ENCODE data around the gene APBB2. TPM values are rescaled to one million over a fixed set of nuclear protein-coding genes. Genes with fewer than 3 reads are reported as not detected.

The APBB2 gene
- total RNA-seq, 2 donors from 2014 or later = 134 to 137 TPM

- Histone ChIP-seq H3K27ac (no peak overlapping the region), H3K36me3 (no peaks in the 10 kb centered on the region), H3K27me3 (replicated peaks; ENCODE audit: insufficient read depth) (no peaks in the 10 kb centered on the region), H3K4me1 (ENCODE audit: control insufficient read depth in 1 of 2, low read depth in 2 of 2) (peaks cover 5 to 25% of the 10 kb centered on the region in 2 donors), H3K9me3 (no peaks in the 10 kb centered on the region), H3K4me3 (no peak overlapping the region)
- no peak for TF ChIP-seq CTCF (IDR thresholded peaks at IDR 0.05)
- no peak for DNase-seq (ENCODE audit: low spot score)
- ATAC-seq (ENCODE audit: insufficient number of reproducible peaks, low FRiP score, low read depth) = no peak
These were observed 279.7 kb downstream of the APBB2 start for GRCh38 chr4:40934676-40935075.

GRCh38 chr4:40933272-40934053 lies 280.9 kb downstream of the APBB2 start:
- no peak for DNase-seq (ENCODE audit: low spot score)
- H3K9me3 ChIP-seq = no peaks in the 10 kb centered on the region
- H3K4me1 ChIP-seq (ENCODE audit: control insufficient read depth in 1 of 2, low read depth in 2 of 2) = peaks cover 0 to 16% of the 10 kb centered on the region in 2 donors
- no peak for ATAC-seq (ENCODE audit: insufficient number of reproducible peaks, low FRiP score, low read depth)
- H3K36me3 ChIP-seq = no peaks in the 10 kb centered on the region
- no peak overlapping the region for H3K4me3 ChIP-seq
- no peaks in the 10 kb centered on the region for H3K27me3 ChIP-seq (replicated peaks; ENCODE audit: insufficient read depth)
- TF ChIP-seq CTCF (IDR thresholded peaks at IDR 0.05) = no peak
- H3K27ac ChIP-seq = no peak overlapping the region

GRCh38 chr4:40931841-40932240 lies 282.5 kb downstream of the APBB2 start:
- TF ChIP-seq CTCF (IDR thresholded peaks at IDR 0.05) = no peak
- DNase-seq (ENCODE audit: low spot score) (no peak), ATAC-seq (ENCODE audit: insufficient number of reproducible peaks, low FRiP score, low read depth) (no peak)
- no peak overlapping the region for H3K4me3 ChIP-seq
- no peaks in the 10 kb centered on the region for H3K36me3 ChIP-seq
- H3K4me1 ChIP-seq (ENCODE audit: control insufficient read depth in 1 of 2, low read depth in 2 of 2) = peaks cover 0 to 6% of the 10 kb centered on the region in 2 donors
- H3K9me3 ChIP-seq = no peaks in the 10 kb centered on the region
- no peak overlapping the region for H3K27ac ChIP-seq
- H3K27me3 ChIP-seq (replicated peaks; ENCODE audit: insufficient read depth) = no peaks in the 10 kb centered on the region

- Histone ChIP-seq H3K9me3 (no peaks in the 10 kb centered on the region), H3K36me3 (no peaks in the 10 kb centered on the region), H3K4me1 (ENCODE audit: control insufficient read depth in 1 of 2, low read depth in 2 of 2) (peaks cover 0 to 6% of the 10 kb centered on the region in 2 donors), H3K4me3 (no peak overlapping the region), H3K27me3 (replicated peaks; ENCODE audit: insufficient read depth) (no peaks in the 10 kb centered on the region), H3K27ac (no peak overlapping the region)
- no peak for TF ChIP-seq CTCF (IDR thresholded peaks at IDR 0.05)
- ATAC-seq (ENCODE audit: insufficient number of reproducible peaks, low FRiP score, low read depth) (no peak), DNase-seq (ENCODE audit: low spot score) (no peak)
These were observed 283.1 kb downstream of the APBB2 start for GRCh38 chr4:40931238-40931637.

GRCh38 chr4:40927074-40927473 lies 287.3 kb downstream of the APBB2 start:
- peaks cover 6 to 27% of the 10 kb centered on the region in 2 donors for H3K4me1 ChIP-seq (ENCODE audit: control insufficient read depth in 1 of 2, low read depth in 2 of 2)
- no peak overlapping the region for H3K4me3 ChIP-seq
- ATAC-seq (ENCODE audit: insufficient number of reproducible peaks, low FRiP score, low read depth) (no peak), DNase-seq (ENCODE audit: low spot score) (no peak)
- H3K27me3 ChIP-seq (replicated peaks; ENCODE audit: insufficient read depth) = no peaks in the 10 kb centered on the region
- H3K27ac ChIP-seq = no peak overlapping the region
- H3K36me3 ChIP-seq = no peaks in the 10 kb centered on the region
- TF ChIP-seq CTCF (IDR thresholded peaks at IDR 0.05) = no peak
- no peaks in the 10 kb centered on the region for H3K9me3 ChIP-seq
